MCF 10A (cell line): ENCODE measurements around the gene ANP32E. TPM values are rescaled to one million over a fixed set of nuclear protein-coding genes. Genes with fewer than 3 reads are reported as not detected.

ENCODE experiments used
- BruUV-seq: library from RNA; stranded (reverse); fragments of 400-500 nt; replicated peaks from 2 replicates; lab custom pipeline; 2021; lab: Mats Ljungman, UMichigan
- CTCF ChIA-PET: fragments of 300-600 bp; sonication (Branson Sonifier 250); formaldehyde crosslinking; extraction: SDS; loops from one replicate; lab custom pipeline; 2021; ENCODE audit warnings: antibody characterized with exemption, inconsistent platforms; lab: Yijun Ruan, JAX
- POLR2A ChIA-PET: fragments of 300-600, 350-650 bp; sonication (Branson Sonifier 250); formaldehyde crosslinking; extraction: SDS; loops from one replicate; lab custom pipeline; 2020; ENCODE audit warnings: antibody characterized with exemption, inconsistent platforms; lab: Yijun Ruan, JAX
- DNase-seq: peaks from one replicate; pipeline ENCODE4 v3.0.0-alpha.2; 2018; ENCODE audit not compliant: unreplicated experiment
- H3K27ac Mint-ChIP-seq: one replicate; pipeline ENCODE4 v1.8.0; 2022; ENCODE audit warnings: mild to moderate bottlenecking, low read depth, mixed read lengths; ENCODE audit not compliant: unreplicated experiment
- H3K27me3 Mint-ChIP-seq: one replicate; pipeline ENCODE4 v1.8.0; 2022; ENCODE audit warnings: mixed read lengths; ENCODE audit not compliant: insufficient read depth, unreplicated experiment
- H3K36me3 Mint-ChIP-seq: one replicate; pipeline ENCODE4 v1.8.0; 2022; ENCODE audit warnings: mild to moderate bottlenecking, moderate library complexity, mixed read lengths; ENCODE audit not compliant: insufficient read depth, unreplicated experiment
- H3K4me1 Mint-ChIP-seq: one replicate; pipeline ENCODE4 v1.8.0; 2022; ENCODE audit warnings: mixed read lengths; ENCODE audit not compliant: insufficient read depth, unreplicated experiment
- H3K4me3 Mint-ChIP-seq: one replicate; pipeline ENCODE4 v1.8.0; 2022; ENCODE audit warnings: mild to moderate bottlenecking, moderate library complexity, mixed read lengths; ENCODE audit not compliant: unreplicated experiment
- H3K9me3 Mint-ChIP-seq: one replicate; pipeline ENCODE4 v1.8.0; 2022; ENCODE audit warnings: mixed read lengths; ENCODE audit not compliant: unreplicated experiment
- intact Hi-C: fragments of 100-400 bp; cut with micrococcal nuclease; formaldehyde crosslinking; loops from 2 replicates; pipeline ENCODE4 v1.14.1; 2022
- total RNA-seq: library from RNA; stranded (reverse); gene quantifications from 2 replicates; pipeline ENCODE4 v1.2.3, GENCODE V29; 2022
- TF ChIP-seq, protein P1 (sequence below): fragments of 200-600 bp; IDR thresholded peaks from one replicate; pipeline ENCODE4 v1.8.0; 2022; ENCODE audit warnings: antibody characterized with exemption, mild to moderate bottlenecking; ENCODE audit not compliant: unreplicated experiment

Gene ANP32E
- total RNA-seq, 1 experiment from 2014 or later, result 67.3 TPM

DNA sequence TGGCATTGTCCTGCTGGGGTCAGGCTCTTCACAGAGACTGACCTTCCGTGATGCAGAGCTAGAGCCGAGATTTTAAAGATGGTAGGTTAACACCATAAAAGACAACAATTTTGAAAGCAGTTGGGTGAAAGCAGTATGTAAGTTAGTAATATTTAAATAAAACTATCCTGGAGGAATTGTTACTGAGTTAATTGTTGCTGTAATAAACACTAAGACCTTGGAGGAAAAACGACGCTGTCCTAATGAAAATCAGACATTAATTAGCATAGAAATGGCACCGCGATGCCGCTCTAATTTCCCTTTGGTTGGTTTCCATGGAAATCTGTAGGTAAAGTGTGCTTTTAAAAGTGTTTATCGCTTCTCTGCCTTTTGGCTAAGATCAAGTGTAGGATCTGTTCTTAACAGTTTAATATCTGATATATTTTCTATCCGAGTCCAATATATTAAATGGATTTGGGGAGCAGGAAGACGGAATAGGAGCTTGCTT, 745 bp upstream of the ANP32E start:
- BruUV-seq, result no TSS peak

DNA sequence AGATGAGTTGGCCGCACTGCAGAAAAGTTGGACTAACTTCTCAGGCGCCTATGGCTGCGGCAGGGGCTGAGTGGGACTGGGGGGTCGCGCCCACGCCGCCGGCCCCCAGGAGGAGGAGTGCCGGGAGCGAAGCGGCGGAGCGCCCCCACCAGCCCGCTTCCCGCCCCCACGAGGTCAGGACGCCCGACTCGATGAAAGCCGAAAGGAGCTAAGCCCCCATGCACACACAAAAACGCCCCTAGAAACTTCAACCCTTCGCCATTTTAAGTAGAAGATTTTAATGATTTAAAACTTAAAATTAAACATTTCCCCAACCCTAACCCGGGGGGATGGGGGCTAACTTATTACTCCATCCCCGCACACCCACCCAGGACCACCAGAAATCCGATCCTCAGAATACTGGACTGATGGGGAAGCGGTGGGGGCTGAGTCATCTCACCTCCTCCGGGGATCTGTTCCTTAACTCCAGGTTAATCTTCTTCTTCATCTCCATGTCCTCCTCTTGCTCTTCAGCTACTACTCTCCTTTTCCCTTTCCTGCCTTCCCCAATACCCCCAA, 539 bp downstream of the ANP32E start:
- peaks cover 11% of the 10 kb centered on the region for H3K4me1 Mint-ChIP-seq
- BruUV-seq, result no TSS peak
- H3K36me3 Mint-ChIP-seq, result peaks cover 7% of the 10 kb centered on the region
- no peaks in the 10 kb centered on the region for H3K9me3 Mint-ChIP-seq
- TF ChIP-seq, protein P1, sequence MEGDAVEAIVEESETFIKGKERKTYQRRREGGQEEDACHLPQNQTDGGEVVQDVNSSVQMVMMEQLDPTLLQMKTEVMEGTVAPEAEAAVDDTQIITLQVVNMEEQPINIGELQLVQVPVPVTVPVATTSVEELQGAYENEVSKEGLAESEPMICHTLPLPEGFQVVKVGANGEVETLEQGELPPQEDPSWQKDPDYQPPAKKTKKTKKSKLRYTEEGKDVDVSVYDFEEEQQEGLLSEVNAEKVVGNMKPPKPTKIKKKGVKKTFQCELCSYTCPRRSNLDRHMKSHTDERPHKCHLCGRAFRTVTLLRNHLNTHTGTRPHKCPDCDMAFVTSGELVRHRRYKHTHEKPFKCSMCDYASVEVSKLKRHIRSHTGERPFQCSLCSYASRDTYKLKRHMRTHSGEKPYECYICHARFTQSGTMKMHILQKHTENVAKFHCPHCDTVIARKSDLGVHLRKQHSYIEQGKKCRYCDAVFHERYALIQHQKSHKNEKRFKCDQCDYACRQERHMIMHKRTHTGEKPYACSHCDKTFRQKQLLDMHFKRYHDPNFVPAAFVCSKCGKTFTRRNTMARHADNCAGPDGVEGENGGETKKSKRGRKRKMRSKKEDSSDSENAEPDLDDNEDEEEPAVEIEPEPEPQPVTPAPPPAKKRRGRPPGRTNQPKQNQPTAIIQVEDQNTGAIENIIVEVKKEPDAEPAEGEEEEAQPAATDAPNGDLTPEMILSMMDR, result no peak
- H3K4me3 Mint-ChIP-seq, result no peak overlapping the region
- no peak overlapping the region for H3K27ac Mint-ChIP-seq
- ChIA-PET CTCF (interaction anchor here (0.6 to 0.8 kb wide), 3 partner anchors 238 to 741 kb away, joined by 3 read pairs; no protein-coding TSS in a partner anchor), POLR2A (interaction anchor here (0.7 to 5.0 kb wide), 30 partner anchors 11 to 386 kb away, joined by 3 to 37 read pairs (median 4); partner anchors contain the start of genes APH1A, C1orf54, MCL1 and RPRD2)
- intact Hi-C loops, result no loop called here
- peak; percentile 33 for DNase-seq
- H3K27me3 Mint-ChIP-seq, result no peaks in the 10 kb centered on the region

More for the DNA sequence above, 745 bp upstream of the ANP32E start:
- intact Hi-C loops, result loop anchor here (1.0 kb wide), 1 partner anchor 45 kb away; no protein-coding TSS in a partner anchor
- H3K27ac Mint-ChIP-seq, result no peak overlapping the region
- H3K4me1 Mint-ChIP-seq, result peaks cover 11% of the 10 kb centered on the region
- no peaks in the 10 kb centered on the region for H3K36me3 Mint-ChIP-seq
- H3K4me3 Mint-ChIP-seq, result no peak overlapping the region
- TF ChIP-seq, protein P1, result peak; percentile 25
- H3K27me3 Mint-ChIP-seq, result no peaks in the 10 kb centered on the region
- CTCF ChIA-PET, result interaction anchor here (0.6 to 1.9 kb wide), 5 partner anchors 8 to 134 kb away, joined by 3 to 12 read pairs (median 3); partner anchors contain the start of gene CA14
- POLR2A ChIA-PET, result interaction anchor here (0.5 to 5.0 kb wide), 15 partner anchors 12 to 342 kb away, joined by 3 to 37 read pairs (median 5); partner anchors contain the start of genes APH1A, C1orf54 and RPRD2
- H3K9me3 Mint-ChIP-seq, result no peaks in the 10 kb centered on the region
- DNase-seq, result no peak

DNA sequence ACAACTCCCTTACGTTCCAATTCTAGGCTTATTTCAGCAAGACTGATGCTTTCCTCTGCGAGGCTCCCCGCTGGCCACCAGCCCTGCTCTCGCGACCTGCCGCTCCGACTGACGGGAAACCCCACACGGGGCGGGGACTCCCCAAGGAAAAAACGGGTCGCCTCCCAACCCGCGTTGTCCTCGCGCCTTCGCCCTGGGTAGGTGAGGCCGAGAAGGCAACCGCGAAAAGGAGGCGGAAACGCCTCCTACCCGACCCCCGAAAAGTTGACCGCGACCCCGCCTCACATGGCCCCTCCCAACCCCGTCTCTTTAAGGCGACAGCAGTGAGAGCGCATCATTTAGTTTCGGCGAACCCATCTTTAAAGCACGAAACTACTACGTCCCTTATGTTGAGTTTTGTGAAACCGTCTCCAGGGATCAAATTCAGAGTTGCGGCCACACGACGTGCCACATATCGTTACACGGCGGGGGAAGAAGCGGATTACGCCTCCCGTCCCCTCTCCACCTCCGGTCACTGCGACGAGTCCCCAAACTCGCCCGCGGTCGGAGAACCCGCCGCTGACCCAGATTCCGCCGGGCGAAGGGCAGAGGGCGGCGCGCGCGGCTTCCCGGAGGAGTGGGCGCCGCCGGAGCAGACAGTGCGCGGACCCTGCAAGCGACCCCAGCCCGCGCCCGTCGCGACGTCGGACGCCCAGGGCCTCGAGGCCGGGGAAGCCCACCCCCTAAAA, 1.2 kb downstream of the ANP32E start:
- BruUV-seq, result TSS peak; percentile 87
- intact Hi-C loops, result no loop called here
- Mint-ChIP-seq H3K4me3 (no peak overlapping the region), H3K27me3 (no peaks in the 10 kb centered on the region), H3K9me3 (no peaks in the 10 kb centered on the region), H3K4me1 (peaks cover 11% of the 10 kb centered on the region), H3K27ac (no peak overlapping the region), H3K36me3 (peaks cover 13% of the 10 kb centered on the region)
- TF ChIP-seq, protein P1, result no peak
- CTCF ChIA-PET, result interaction anchor here (0.7 to 1.7 kb wide), 5 partner anchors 10 to 48 kb away, joined by 3 to 7 read pairs (median 4); no protein-coding TSS in a partner anchor
- DNase-seq, result peak; percentile 89
- POLR2A ChIA-PET, result interaction anchor here (0.7 to 5.0 kb wide), 41 partner anchors 10 to 1758 kb away, joined by 3 to 37 read pairs (median 5); partner anchors contain the start of genes APH1A, OTUD7B, RPRD2 and SF3B4

DNA sequence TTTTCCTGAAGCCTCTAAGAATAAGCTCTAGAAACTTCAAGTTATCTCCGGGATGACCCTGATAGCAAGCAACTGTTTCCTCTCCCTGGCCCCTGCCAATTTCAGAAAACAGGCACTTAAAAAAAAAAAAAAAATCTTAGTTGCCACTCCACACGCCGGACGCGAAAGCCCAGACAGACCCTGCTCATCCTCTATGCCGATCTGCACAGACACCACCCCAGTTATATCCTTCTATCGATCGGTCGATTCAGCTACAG, 1.7 kb downstream of the ANP32E start:
- DNase-seq, result no peak
- Mint-ChIP-seq H3K27me3 (no peaks in the 10 kb centered on the region), H3K36me3 (peaks cover 18% of the 10 kb centered on the region), H3K4me3 (no peak overlapping the region), H3K9me3 (no peaks in the 10 kb centered on the region), H3K4me1 (peaks cover 11% of the 10 kb centered on the region), H3K27ac (no peak overlapping the region)
- TF ChIP-seq, protein P1, result no peak
- BruUV-seq, result no TSS peak
- intact Hi-C loops, result no loop called here
- ChIA-PET CTCF (interaction anchor here (0.7 to 1.7 kb wide), 6 partner anchors 9 to 161 kb away, joined by 3 to 7 read pairs (median 4); no protein-coding TSS in a partner anchor), POLR2A (interaction anchor here (0.6 to 5.0 kb wide), 36 partner anchors 9 to 1758 kb away, joined by 3 to 37 read pairs (median 6); partner anchors contain the start of genes APH1A, OTUD7B, PRPF3 and RPRD2)
